GM19099 (cell line): ENCODE data around the gene MAP4.

Experiments used
- POLR2A ChIP-seq: IDR thresholded peaks from 3 replicates; pipeline ENCODE4 v1.6.1; 2011; ENCODE audit warnings: low read depth; ENCODE audit not compliant: insufficient read length; ENCODE audit errors: extremely low read depth

Gene MAP4, protein sequence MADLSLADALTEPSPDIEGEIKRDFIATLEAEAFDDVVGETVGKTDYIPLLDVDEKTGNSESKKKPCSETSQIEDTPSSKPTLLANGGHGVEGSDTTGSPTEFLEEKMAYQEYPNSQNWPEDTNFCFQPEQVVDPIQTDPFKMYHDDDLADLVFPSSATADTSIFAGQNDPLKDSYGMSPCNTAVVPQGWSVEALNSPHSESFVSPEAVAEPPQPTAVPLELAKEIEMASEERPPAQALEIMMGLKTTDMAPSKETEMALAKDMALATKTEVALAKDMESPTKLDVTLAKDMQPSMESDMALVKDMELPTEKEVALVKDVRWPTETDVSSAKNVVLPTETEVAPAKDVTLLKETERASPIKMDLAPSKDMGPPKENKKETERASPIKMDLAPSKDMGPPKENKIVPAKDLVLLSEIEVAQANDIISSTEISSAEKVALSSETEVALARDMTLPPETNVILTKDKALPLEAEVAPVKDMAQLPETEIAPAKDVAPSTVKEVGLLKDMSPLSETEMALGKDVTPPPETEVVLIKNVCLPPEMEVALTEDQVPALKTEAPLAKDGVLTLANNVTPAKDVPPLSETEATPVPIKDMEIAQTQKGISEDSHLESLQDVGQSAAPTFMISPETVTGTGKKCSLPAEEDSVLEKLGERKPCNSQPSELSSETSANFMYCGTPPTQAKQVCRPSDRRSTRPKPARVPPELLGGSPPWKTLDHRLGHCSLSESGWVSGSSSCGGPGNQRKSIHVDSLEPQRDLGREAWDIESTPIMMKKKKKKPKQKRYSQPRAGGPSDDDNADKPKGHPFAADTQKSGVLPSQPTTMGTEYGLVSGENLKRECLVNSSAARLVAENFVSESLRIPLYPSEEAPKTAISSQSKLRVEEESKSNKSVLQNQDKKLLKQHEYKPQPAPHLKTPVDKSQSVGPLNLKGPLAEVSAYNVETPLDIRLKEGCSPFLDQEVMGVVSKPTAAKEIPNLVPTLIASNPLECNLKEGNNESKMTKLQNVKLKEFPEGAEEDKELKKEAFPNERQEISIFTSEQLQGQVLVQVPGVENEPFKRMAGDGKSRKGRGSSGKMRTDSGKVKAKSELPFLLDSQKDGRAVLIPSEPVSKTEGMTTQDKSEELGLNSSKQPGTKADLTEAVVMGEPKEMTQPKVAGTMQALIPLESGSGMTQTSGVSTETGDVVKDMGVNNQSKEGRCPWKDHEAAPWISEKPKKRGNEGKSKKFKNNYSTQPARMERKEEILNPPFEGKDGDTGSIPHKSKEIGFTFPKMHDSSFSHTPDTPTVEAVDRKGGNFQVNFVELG (N-terminal part only)

DNA sequence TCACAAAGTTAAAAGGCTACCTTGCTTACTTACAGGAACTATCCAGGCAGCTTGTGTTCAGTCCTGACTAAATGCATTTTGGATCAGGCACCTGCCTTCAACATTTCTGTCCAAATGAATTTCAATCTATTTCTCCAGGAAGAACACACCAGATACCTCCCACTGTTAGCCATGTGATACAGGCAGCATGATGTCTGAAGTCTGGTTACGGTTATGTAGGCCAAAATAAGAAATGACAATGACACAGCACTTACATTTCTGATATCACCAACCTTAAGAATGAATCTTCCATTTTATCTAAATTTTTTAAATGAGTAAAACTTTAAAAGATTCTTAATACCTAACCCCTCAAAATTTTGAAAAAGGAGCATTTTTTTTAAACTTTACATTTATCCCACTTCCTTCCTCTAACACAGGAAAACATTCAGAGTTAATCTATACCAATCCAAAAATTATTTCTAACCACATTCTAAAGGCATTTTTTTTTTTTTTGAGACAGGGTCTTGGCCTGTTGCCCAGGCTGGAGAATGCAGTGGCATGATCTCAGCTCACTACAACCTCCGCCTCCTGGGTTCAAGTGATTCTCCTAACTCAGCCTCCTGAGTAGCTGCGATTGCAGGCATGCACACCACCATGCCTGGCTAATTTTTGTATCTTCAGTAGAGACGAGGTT, at the start of gene MAP4:
TSS of gene MAP4 (minus strand) at position 116 of the 673 bp plus-strand sequence. CDS start 17,556 bp downstream, outside the sequence.
- TF ChIP-seq POLR2A, result no peak

- no peak for TF ChIP-seq POLR2A
Observed at GRCh38 chr3:48065035-48065434, 48.8 kb upstream of the MAP4 start.

GRCh38 chr3:48064292-48064829, 48.1 kb upstream of the MAP4 start:
- TF ChIP-seq POLR2A, result no peak

DNA sequence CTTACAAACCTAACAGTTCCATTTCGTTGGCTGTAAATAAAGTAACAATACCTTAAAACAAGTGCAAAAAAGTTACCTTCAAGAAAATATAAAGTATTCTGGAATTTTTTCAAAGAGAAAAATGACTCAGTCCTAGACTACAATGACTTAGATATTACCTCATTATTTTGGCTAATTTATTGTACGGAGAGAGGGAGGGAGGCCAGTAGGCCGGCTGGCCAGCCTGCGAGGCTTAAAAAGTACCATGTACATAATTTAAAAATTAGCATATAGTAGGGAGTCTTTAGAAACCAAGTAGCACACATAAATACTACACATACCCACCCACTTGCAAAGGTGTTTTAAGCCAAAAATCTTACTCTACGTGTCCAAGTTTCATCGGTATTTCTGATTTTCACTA, 41.9 kb upstream of the MAP4 start:
- TF ChIP-seq POLR2A, result no peak

DNA sequence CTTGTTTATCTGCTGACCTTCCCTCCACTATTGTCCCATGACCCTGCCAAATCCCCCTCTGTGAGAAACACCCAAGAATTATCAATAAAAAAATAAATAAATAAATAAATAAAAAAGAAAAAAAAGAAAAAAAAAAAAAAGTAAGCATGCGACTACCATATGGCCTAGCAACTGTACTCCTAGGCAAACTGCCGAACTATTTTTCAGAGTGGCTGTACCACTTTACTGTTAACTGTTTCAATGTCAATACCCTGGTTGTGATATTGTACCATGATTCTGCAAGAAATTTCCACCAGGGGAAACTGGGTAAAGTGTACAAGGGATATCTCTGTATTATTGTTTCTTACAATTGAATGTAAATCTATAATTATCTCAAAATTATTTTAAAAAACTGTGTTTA, 41.3 kb upstream of the MAP4 start:
- no peak for TF ChIP-seq POLR2A

DNA sequence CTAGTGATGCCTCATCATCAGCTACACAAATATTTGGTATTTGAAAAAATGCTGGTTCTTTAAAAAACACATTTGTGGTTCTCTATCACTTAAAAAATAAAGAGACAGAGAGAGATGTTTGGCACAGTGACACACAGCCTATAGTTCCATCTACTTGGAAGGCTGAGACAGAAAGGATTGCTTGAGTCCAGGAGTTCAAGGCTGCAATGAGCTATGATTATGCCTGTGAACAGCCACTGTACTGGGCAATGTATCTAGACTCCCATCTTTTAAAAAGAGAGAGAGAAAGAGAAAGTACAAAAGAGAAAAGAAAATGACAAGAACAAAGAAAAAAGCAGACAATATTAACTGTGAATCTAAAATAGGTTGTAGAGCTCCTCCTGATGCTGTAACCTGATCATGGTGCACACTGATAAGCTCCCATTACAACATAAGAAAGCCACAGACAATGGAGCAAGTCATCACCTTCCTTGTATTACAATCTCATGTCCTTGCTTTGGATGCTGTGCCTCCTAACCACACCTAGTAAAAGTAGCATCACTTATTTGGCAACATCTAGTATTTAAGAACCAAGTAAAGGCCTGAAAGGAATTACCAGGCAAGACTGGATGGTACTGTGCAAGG, 31.7 kb upstream of the MAP4 start:
- no peak for TF ChIP-seq POLR2A

- no peak for TF ChIP-seq POLR2A
Observed at GRCh38 chr3:48042071-48042760, 26.0 kb upstream of the MAP4 start.

DNA sequence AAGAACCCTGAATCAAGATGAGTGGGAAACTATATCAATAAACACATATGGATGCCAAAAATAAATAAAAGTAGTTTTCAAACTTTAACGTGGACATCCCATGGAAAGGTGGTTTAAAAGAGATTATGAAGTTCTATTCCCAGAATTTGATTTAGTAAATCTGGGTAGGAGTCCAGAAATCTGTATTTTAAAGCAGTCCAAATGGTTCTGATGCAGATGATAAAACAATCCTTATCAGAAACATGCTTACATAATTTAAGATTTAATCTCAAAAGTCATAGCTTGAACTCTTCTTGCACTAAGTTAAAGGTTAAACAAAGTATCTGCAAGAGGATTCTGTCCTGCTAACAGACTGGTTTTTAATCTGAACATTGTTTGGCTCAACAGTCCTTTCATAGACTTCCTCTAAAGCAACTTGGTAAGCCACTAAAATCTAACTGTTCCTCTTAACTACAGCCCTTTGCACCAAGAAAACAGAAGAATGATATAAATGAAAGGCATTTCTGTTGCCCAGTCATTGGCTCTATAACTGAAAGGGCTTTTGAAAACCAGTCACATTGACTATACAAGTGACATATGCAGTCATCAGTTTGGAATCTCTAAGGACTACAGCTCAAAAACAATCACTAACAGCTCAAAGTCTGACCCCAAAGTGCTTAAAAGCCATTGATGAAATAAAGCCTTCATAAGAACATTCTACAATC, 23.4 kb upstream of the MAP4 start:
- TF ChIP-seq POLR2A, result no peak

- no peak for TF ChIP-seq POLR2A
Observed at GRCh38 chr3:48038971-48039481, 22.8 kb upstream of the MAP4 start.

GRCh38 chr3:48034000-48034516, 17.8 kb upstream of the MAP4 start:
- TF ChIP-seq POLR2A, result no peak

GRCh38 chr3:48030188-48030587, 14.0 kb upstream of the MAP4 start:
- no peak for TF ChIP-seq POLR2A
